NCI-H774 (cell line): ENCODE measurements around the gene WDR36.
"Not testable (repeated sequence)": the region's sequence is repeated elsewhere in the genome, so short reads cannot be mapped to it uniquely, and the experiment has no call there.

Experiments
- DNase-seq: peaks from one replicate; lab custom pipeline; 2025; lab: John Stamatoyannopoulos, UW

The WDR36 gene

GRCh38 chr5:111138096-111138495 is 45.9 kb downstream of the WDR36 start:
- DNase-seq, result no peak

- not testable (repeated sequence) for DNase-seq
These were observed 49.3 kb downstream of the WDR36 start for GRCh38 chr5:111141471-111141870.

- DNase-seq, result no peak
These were observed 50.8 kb downstream of the WDR36 start for GRCh38 chr5:111142932-111143331.

GRCh38 chr5:111143910-111144309 is 51.8 kb downstream of the WDR36 start:
- DNase-seq, result no peak

- no peak for DNase-seq
These were observed 52.3 kb downstream of the WDR36 start for GRCh38 chr5:111144352-111144930.

GRCh38 chr5:111146053-111146452 is 53.9 kb downstream of the WDR36 start:
- DNase-seq, result no peak

- no peak for DNase-seq
These were observed 55.4 kb downstream of the WDR36 start for GRCh38 chr5:111147502-111147901.

GRCh38 chr5:111151998-111152397 is 59.9 kb downstream of the WDR36 start:
- DNase-seq, result no peak

GRCh38 chr5:111153483-111153882 is 61.3 kb downstream of the WDR36 start:
- DNase-seq, result no peak

GRCh38 chr5:111153945-111154344 is 61.8 kb downstream of the WDR36 start:
- DNase-seq, result no peak

- DNase-seq, result peak; percentile 61
These were observed 66.1 kb downstream of the WDR36 start for GRCh38 chr5:111158105-111158744.

GRCh38 chr5:111159845-111160244 is 67.7 kb downstream of the WDR36 start:
- DNase-seq, result no peak

- DNase-seq, result no peak
These were observed 70.9 kb downstream of the WDR36 start for GRCh38 chr5:111163000-111163399.

GRCh38 chr5:111165058-111165457 is 72.9 kb downstream of the WDR36 start:
- DNase-seq, result no peak

- no peak for DNase-seq
These were observed 75.4 kb downstream of the WDR36 start for GRCh38 chr5:111167551-111167950.

GRCh38 chr5:111168608-111169007 is 76.5 kb downstream of the WDR36 start:
- no peak for DNase-seq

- DNase-seq, result no peak
These were observed 77.1 kb downstream of the WDR36 start for GRCh38 chr5:111169269-111169668.

- DNase-seq, result no peak
These were observed 78.1 kb downstream of the WDR36 start for GRCh38 chr5:111170279-111170678.

- DNase-seq, result no peak
These were observed 80.4 kb downstream of the WDR36 start for GRCh38 chr5:111172504-111172903.

GRCh38 chr5:111173476-111173875 is 81.3 kb downstream of the WDR36 start:
- DNase-seq, result no peak
